ENCODE results near the gene DAP3. TPM values are rescaled to one million over a fixed set of nuclear protein-coding genes. Genes with fewer than 3 reads are reported as not detected.
A peak's percentile ranks its signal among the peaks of the same experiment; 100 is the strongest.
"Not testable (repeated sequence)": the region's sequence is repeated elsewhere in the genome, so short reads cannot be mapped to it uniquely, and the experiment has no call there.

The DAP3 gene
- total and polyA plus RNA-seq, 4 donors = 50.0 to 101 (median 92.3) TPM

- ATAC-seq (ENCODE audit: insufficient read depth, low FRiP score) = no peak
- peaks cover 9 to 44% (median 31%) of the 10 kb centered on the region in 4 donors for H3K36me3 ChIP-seq (ENCODE audit: control insufficient read depth in 4 of 4, insufficient read depth in 4 of 4, low read length in 4 of 4)
These were observed 10.9 kb upstream of the DAP3 start for GRCh38 chr1:155678027-155678426.

GRCh38 chr1:155678992-155679391, 9.9 kb upstream of the DAP3 start:
- peaks cover 9 to 41% (median 26%) of the 10 kb centered on the region in 4 donors for H3K36me3 ChIP-seq (ENCODE audit: control insufficient read depth in 4 of 4, insufficient read depth in 4 of 4, low read length in 4 of 4)
- not testable (repeated sequence) for H3K27ac ChIP-seq (ENCODE audit: low read depth in 1 of 2, low read length in 1 of 2); H3K9ac ChIP-seq (ENCODE audit: insufficient read depth in 1 of 2, low read length in 2 of 2); H3K4me1 ChIP-seq (ENCODE audit: control insufficient read depth in 5 of 5, insufficient read depth in 5 of 5, low read length in 5 of 5); ATAC-seq (ENCODE audit: insufficient read depth, low FRiP score); H3K9me3 ChIP-seq (ENCODE audit: control insufficient read depth in 4 of 4, insufficient read depth in 3 of 4, low read length in 3 of 4); DNase-seq; H3K27me3 ChIP-seq (ENCODE audit: control insufficient read depth in 3 of 3, insufficient read depth in 3 of 3, low read length in 2 of 3); H3K4me3 ChIP-seq
- 92 to 95% methylated on average over 1 of the region's 1 CpG for WGBS, 2 donors

More at GRCh38 chr1:155678027-155678426, 10.9 kb upstream of the DAP3 start:
- H3K9ac ChIP-seq (ENCODE audit: insufficient read depth in 1 of 2, low read length in 2 of 2) = no peak overlapping the region
- H3K9me3 ChIP-seq (ENCODE audit: control insufficient read depth in 4 of 4, insufficient read depth in 3 of 4, low read length in 3 of 4) = no peaks in the 10 kb centered on the region
- TF ChIP-seq CTCF (IDR thresholded peaks at IDR 0.05; ENCODE audit: control extremely low read depth, extremely low read depth) = no peak
- 85 to 91% methylated on average over 4 of the region's 4 CpGs for WGBS, 2 donors
- H3K27ac ChIP-seq (ENCODE audit: low read depth in 1 of 2, low read length in 1 of 2) = no peak overlapping the region
- H3K27me3 ChIP-seq (ENCODE audit: control insufficient read depth in 3 of 3, insufficient read depth in 3 of 3, low read length in 2 of 3) = no peaks in the 10 kb centered on the region
- H3K4me1 ChIP-seq (ENCODE audit: control insufficient read depth in 5 of 5, insufficient read depth in 5 of 5, low read length in 5 of 5) = peaks cover 0 to 2% (median 0%) of the 10 kb centered on the region in 5 donors
- DNase-seq = no peak
- H3K4me3 ChIP-seq = no peak overlapping the region

- TF ChIP-seq CTCF (IDR thresholded peaks at IDR 0.05; ENCODE audit: control extremely low read depth, extremely low read depth) = no peak
- H3K4me1 ChIP-seq (ENCODE audit: control insufficient read depth in 5 of 5, insufficient read depth in 5 of 5, low read length in 5 of 5) = peaks cover 0 to 5% (median 0%) of the 10 kb centered on the region in 5 donors
- 89 to 93% methylated on average over 6 of the region's 6 CpGs for WGBS, 2 donors
These were observed 8.4 kb upstream of the DAP3 start for GRCh38 chr1:155680531-155680930.

GRCh38 chr1:155681776-155682175, 7.1 kb upstream of the DAP3 start:
- H3K9me3 ChIP-seq (ENCODE audit: control insufficient read depth in 4 of 4, insufficient read depth in 3 of 4, low read length in 3 of 4) = no peaks in the 10 kb centered on the region
- H3K9ac ChIP-seq (ENCODE audit: insufficient read depth in 1 of 2, low read length in 2 of 2) = no peak overlapping the region
- no peak for ATAC-seq (ENCODE audit: insufficient read depth, low FRiP score)
- WGBS, 2 donors = 87 to 95% methylated on average over 2 of the region's 2 CpGs
- TF ChIP-seq CTCF (IDR thresholded peaks at IDR 0.05; ENCODE audit: control extremely low read depth, extremely low read depth) = no peak
- DNase-seq = no peak
- no peaks in the 10 kb centered on the region for H3K27me3 ChIP-seq (ENCODE audit: control insufficient read depth in 3 of 3, insufficient read depth in 3 of 3, low read length in 2 of 3)
- H3K36me3 ChIP-seq (ENCODE audit: control insufficient read depth in 4 of 4, insufficient read depth in 4 of 4, low read length in 4 of 4) = peaks cover 4 to 28% (median 10%) of the 10 kb centered on the region in 4 donors
- no peak overlapping the region for H3K4me3 ChIP-seq
- no peak overlapping the region for H3K27ac ChIP-seq (ENCODE audit: low read depth in 1 of 2, low read length in 1 of 2)
- H3K4me1 ChIP-seq (ENCODE audit: control insufficient read depth in 5 of 5, insufficient read depth in 5 of 5, low read length in 5 of 5) = peaks cover 0 to 6% (median 5%) of the 10 kb centered on the region in 5 donors

More at GRCh38 chr1:155680531-155680930, 8.4 kb upstream of the DAP3 start:
- Histone ChIP-seq H3K27me3 (ENCODE audit: control insufficient read depth in 3 of 3, insufficient read depth in 3 of 3, low read length in 2 of 3) (no peaks in the 10 kb centered on the region), H3K9me3 (ENCODE audit: control insufficient read depth in 4 of 4, insufficient read depth in 3 of 4, low read length in 3 of 4) (no peaks in the 10 kb centered on the region), H3K36me3 (ENCODE audit: control insufficient read depth in 4 of 4, insufficient read depth in 4 of 4, low read length in 4 of 4) (peaks cover 7 to 32% (median 19%) of the 10 kb centered on the region in 4 donors), H3K4me3 (no peak overlapping the region), H3K27ac (ENCODE audit: low read depth in 1 of 2, low read length in 1 of 2) (no peak overlapping the region), H3K9ac (ENCODE audit: insufficient read depth in 1 of 2, low read length in 2 of 2) (no peak overlapping the region)
- no peak for ATAC-seq (ENCODE audit: insufficient read depth, low FRiP score)
- DNase-seq = no peak

GRCh38 chr1:155687705-155688323, 1.1 kb upstream of the DAP3 start:
- Histone ChIP-seq H3K4me3 (peak overlapping the region; percentile 82), H3K27ac (ENCODE audit: low read depth in 1 of 2, low read length in 1 of 2) (peak overlapping the region; percentile 83 to 97), H3K9ac (ENCODE audit: insufficient read depth in 1 of 2, low read length in 2 of 2) (peak overlapping the region; percentile 73 to 89), H3K4me1 (ENCODE audit: control insufficient read depth in 5 of 5, insufficient read depth in 5 of 5, low read length in 5 of 5) (peaks cover 3 to 11% (median 6%) of the 10 kb centered on the region in 5 donors)
- not testable (repeated sequence) for H3K36me3 ChIP-seq (ENCODE audit: control insufficient read depth in 4 of 4, insufficient read depth in 4 of 4, low read length in 4 of 4); H3K9me3 ChIP-seq (ENCODE audit: control insufficient read depth in 4 of 4, insufficient read depth in 3 of 4, low read length in 3 of 4); H3K27me3 ChIP-seq (ENCODE audit: control insufficient read depth in 3 of 3, insufficient read depth in 3 of 3, low read length in 2 of 3)
- ATAC-seq (ENCODE audit: insufficient read depth, low FRiP score) = peak; percentile 25
- DNase-seq = peak in 1 of 3 donors; percentile 28
- 0% methylated on average over 26 to 27 of the region's 35 CpGs for WGBS, 2 donors
